ENCODE measurements around the gene APOA5.
A peak's percentile ranks its signal among the peaks of the same experiment; 100 is the strongest.
"Not testable (repeated sequence)": the region's sequence is repeated elsewhere in the genome, so short reads cannot be mapped to it uniquely, and the experiment has no call there.

The APOA5 gene, protein sequence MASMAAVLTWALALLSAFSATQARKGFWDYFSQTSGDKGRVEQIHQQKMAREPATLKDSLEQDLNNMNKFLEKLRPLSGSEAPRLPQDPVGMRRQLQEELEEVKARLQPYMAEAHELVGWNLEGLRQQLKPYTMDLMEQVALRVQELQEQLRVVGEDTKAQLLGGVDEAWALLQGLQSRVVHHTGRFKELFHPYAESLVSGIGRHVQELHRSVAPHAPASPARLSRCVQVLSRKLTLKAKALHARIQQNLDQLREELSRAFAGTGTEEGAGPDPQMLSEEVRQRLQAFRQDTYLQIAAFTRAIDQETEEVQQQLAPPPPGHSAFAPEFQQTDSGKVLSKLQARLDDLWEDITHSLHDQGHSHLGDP

DNA sequence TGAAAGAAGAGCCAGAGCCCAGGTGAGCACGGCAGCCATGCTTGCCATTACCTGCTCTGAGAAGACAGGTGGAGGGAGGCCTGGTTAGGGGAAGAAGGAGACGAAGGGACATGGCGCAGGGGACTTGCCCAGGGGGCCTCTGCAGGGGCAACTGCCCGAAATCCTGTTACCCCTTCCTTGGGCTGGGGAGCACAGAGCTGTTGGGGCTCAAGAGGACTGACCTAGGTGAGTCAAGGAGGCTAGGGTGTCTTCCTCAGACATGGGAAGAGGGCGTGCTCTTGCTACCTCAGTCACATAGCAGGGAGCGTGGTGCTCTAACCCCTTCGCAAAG, at the start of gene APOA5:
Gene APOA5 (minus strand): TSS at position 67 of the 331 bp plus-strand sequence. CDS start 19 bp downstream, at position 48.
- no peak for DNase-seq (ENCODE audit: low read depth)

DNA sequence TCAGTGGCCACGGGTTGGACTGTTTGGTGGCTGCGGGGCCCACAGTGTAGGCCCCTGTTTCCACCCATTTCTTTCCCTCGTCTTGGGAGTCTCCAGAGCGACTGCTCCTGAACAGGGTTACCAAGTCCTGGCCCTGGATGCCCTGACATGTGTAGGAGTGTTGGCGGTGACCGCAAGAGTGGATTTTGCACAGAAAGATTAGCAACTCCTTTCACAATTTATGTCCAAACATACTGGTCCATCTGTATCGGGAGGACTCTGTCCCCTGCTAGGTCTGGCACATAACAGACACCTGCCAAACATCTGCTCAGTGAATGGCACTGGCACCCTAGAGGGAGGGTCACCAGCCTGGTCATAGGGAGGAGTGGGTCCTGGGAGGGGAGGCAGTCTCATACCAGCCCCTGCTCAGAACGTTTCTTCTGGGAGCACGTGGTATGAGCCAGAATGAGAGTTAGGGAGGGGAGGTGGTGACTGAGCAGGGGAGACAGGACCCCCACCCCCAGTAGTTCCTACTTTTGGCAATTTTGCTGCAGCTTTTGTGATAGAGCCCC, 49.1 kb upstream of the APOA5 start:
- DNase-seq (ENCODE audit: low read depth) = no peak

DNA sequence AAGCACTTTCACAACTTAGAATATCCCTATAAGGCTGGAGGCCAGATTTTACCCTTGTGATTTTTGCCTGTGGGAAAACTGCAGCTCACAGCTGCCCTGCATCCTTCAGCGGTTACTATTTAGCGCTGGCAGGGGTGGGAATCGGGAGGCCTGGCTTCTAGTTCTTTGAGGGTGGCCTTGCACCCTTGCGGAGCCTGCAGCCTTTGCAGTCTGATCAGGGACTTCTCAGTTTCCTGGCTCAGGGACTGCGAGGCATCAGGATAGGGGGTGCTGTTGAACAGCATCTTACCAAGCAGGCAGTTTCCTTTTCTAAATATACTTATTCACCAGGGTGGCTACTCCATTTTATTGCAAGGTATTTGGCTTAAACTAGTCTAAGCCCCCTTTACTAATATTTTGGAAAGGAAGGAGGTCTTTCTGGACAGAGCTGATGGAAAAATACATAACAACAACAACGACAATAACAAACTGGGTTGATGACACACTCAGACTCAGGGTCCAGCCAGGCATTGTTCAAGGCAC, 48.6 kb upstream of the APOA5 start:
- DNase-seq (ENCODE audit: low read depth) = peak; percentile 23

DNA sequence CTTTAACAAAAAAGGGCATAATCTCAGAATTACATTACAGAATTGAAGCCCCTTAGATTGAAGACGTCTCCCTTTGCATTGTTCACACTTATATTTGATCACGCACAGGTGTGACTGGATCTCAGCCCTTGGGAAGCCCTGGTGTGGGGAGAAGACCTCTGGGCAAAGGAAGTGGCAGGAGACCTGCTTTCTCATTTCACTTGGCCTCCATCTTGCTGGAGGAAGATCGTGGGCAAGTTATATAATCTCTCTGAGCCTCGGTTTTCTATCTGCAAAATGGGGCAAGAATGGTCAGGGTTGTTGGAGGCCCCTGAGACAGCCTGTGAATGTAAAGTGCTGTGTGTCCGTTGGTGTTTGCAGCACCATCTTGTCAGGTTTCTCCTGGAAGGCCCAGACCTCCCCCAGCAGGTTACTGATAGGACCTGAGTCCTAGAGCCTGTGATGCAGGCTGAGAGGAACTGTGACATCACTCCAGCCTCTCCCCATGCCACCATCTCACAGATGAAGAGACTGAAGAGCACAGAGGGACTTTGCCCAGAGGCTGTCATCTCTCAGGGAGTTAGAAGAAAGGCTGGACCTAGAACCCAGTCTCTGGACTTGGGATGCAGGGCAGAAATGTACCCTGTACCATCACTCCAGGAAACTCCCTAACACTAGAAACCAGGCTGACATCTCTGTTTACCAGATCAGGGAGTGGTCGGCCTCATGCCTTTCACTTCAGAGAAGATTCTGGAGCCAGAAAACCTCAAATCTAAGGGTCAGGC, 46.8 kb upstream of the APOA5 start:
- no peak for DNase-seq (ENCODE audit: low read depth)

DNA sequence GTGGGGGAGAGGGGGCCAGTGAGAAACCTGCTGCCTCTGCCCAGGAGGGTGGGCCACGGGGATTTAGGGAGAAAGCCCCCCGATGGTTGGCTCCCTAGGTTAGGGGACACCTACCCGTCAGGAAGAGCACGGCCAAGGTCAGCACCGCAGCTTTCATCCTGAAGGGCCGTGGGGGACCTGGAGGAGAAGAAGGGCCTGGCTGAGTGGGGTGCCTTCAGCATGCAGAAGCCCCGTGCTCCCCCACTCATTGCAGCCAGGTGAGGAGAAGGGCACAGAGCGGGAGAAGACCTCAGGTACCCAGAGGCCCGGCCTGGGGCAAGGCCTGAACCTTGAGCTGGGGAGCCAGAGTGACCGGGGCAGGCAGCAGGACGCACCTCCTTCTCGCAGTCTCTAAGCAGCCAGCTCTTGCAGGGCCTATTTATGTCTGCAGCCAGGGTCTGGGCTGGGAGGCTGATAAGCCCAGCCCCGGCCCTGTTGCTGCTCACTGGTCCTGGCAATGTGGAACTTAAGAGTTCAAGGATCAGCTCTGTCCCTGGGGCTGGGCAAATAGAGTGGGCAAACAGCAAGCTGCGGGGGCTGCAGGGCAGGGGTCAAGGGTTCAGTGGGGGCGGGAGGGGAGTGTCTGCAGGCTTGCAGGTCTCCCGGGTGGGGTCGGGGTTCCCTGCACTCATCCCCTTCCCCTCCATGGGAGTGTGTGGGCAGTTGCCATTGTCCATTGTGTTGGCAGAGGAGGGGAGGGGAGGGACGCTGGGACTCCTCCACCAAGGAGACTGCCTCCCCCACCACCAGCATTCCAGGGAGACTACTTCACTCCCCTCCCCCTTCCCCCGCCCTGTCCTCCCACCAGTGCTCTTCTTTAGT, 45.8 kb upstream of the APOA5 start, which contains the start of gene APOA1:
Gene APOA1 (minus strand): TSS at position 392 of the 861 bp plus-strand sequence. CDS start 235 bp downstream, at position 157.
- no peak for DNase-seq (ENCODE audit: low read depth)

DNA sequence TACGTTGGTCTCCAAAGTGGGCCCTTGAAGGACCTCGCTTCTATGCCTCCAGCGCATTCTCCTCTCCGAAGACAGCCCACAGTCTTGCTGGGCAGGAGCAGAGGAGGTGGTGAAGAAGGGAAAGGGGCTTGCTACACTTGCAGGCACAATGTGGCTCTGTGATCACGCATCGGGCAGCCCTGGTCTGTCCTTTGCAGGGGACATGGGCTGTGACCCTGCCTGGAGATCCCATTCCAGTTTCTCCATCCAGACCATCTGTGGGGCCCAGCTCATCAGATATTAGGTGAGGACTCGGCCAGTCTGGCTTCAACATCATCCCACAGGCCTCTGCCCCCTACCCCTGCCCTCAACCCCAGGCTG, 44.9 kb upstream of the APOA5 start:
- DNase-seq (ENCODE audit: low read depth) = no peak

DNA sequence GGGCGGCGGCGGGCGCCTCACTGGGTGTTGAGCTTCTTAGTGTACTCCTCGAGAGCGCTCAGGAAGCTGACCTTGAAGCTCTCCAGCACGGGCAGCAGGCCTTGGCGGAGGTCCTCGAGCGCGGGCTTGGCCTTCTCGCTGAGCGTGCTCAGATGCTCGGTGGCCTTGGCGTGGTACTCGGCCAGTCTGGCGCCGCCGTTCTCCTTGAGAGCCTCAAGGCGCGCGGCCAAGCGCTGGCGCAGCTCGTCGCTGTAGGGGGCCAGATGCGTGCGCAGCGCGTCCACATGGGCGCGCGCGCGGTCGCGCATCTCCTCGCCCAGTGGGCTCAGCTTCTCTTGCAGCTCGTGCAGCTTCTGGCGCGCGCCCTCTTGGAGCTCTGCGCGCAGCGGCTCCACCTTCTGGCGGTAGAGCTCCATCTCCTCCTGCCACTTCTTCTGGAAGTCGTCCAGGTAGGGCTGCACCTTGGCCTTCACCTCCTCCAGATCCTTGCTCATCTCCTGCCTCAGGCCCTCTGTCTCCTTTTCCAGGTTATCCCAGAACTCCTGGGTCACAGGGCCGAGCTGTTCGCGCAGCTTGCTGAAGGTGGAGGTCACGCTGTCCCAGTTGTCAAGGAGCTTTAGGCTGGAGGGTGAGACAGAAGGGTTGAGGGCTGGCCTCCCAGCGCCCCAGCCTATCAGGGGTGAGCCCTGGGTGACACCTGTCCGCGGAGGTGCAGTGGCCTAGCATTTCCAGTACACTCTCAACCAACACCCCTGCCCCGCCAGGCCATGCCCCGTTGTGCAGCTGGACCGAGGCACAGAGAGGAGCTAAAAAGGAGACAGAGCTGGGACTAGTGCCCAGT, 44.3 kb upstream of the APOA5 start:
- peak; percentile 97 for DNase-seq (ENCODE audit: low read depth)

DNA sequence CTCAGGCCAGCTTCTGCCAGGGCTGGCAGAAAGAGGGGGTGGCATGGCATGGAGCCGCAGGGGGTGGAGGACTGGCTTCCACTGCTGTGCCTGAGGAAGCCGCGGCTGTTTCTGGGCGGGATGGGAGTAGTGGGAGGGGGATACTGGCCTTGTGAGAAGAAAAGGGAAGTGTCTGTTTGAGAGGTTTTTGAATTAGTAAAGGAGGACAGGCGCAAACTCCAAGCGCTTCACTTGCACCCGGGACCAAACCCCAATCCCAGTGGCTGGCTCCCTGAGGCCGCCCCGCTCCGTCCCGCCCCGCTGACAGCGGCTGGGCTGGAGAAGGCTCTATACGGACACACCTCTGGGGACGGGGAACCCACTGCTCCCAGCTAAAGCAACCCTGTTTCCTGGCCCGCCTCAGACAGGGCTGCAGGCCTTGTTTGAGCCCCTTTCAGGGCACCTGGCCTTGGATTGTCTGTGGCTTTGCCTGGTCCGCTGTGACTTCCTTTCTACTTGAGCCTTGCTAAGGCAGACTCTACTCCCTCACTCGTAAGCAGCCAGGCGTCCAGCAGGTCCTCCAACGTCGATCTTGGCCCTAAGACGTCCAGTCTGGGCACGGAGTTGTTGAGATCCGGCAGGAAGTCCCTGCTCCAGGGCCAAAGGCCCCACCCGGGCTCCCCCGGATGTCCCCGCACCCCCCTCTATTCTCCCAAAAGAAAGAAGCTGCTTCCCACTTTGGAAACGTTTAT, 43.5 kb upstream of the APOA5 start:
- DNase-seq (ENCODE audit: low read depth) = no peak

DNA sequence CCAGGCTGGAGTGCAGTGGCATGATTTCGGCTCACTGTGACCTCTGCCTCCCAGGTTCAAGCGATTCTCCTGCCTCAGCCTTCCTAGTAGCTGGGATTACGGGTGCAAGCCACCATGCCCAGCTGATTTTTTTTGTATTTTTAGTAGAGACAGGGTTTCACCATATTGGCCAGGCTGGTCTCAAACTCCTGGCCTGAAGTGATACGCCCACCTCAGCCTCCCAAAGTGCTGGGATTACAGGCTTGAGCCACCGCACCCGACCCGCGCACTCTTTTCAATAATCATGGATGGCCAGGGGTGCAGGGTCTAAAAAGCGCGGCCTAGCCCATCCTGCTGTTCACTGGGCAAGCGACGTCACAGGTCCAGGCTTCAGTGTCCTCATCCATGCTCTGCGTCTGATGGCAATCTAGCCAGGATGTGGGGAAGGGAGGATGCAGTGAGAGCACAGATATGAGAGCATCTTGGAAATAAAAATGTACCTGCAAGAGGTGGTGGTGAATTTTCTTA, 42.9 kb upstream of the APOA5 start:
- DNase-seq (ENCODE audit: low read depth) = not testable (repeated sequence)

DNA sequence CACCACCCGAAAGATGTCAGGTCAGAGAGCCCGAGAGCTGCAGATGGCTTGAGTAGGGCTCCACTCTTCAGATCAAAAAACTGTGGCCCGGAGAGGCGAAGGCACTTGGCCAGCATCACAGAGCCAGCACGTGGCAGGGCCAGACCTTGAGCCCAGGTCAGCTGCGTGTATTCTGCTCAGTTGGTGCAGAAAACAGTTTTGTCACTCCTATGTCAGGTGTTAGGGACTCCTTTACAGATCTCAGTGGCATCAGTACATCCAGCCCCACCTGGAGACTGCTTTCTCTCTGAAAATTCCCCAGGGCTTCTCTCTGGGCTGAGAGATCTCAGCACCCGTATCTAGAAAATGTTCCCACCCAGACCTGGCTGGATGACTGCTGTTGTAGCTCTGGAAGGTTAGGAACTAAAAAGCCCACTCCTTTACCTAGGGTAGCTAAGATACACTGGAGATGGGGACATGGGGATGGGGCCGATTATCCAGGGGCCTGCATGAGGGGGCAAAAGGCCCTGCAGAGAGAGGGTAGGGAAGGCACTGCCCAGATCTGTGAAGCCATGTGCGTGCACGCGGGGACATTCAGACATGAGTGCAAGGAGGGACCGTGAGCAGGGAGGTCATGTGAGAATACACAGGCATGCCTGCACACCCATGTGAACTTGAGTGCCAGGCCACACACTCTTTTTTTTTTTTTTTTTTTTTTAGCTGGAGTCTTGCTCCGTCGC, 42.3 kb upstream of the APOA5 start:
- no peak for DNase-seq (ENCODE audit: low read depth)

DNA sequence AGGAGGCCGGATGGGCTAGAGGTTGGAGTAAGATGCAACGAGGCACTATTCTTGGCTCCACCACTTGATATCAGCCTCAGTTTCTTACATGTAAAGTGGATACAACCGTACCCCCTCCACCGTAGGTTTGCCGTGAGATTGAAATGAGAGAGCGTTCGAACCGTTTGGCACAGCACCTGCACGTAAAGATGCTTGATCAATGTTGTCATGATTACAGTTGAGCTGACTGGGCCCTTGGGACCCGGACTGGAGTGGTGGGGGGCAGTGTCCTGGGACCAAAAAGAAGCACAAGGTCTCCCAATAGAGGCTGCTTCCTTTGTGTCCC, 41.8 kb upstream of the APOA5 start:
- DNase-seq (ENCODE audit: low read depth) = no peak

DNA sequence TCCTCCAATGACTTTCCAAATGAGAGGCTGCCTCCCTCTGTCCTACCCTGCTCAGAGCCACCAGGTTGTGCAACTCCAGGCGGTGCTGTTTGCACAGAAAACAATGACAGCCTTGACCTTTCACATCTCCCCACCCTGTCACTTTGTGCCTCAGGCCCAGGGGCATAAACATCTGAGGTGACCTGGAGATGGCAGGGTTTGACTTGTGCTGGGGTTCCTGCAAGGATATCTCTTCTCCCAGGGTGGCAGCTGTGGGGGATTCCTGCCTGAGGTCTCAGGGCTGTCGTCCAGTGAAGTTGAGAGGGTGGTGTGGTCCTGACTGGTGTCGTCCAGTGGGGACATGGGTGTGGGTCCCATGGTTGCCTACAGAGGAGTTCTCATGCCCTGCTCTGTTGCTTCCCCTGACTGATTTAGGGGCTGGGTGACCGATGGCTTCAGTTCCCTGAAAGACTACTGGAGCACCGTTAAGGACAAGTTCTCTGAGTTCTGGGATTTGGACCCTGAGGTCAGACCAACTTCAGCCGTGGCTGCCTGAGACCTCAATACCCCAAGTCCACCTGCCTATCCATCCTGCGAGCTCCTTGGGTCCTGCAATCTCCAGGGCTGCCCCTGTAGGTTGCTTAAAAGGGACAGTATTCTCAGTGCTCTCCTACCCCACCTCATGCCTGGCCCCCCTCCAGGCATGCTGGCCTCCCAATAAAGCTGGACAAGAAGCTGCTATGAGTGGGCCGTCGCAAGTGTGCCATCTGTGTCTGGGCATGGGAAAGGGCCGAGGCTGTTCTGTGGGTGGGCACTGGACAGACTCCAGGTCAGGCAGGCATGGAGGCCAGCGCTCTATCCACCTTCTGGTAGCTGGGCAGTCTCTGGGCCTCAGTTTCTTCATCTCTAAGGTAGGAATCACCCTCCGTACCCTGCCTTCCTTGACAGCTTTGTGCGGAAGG, 40.9 kb upstream of the APOA5 start:
- no peak for DNase-seq (ENCODE audit: low read depth)

DNA sequence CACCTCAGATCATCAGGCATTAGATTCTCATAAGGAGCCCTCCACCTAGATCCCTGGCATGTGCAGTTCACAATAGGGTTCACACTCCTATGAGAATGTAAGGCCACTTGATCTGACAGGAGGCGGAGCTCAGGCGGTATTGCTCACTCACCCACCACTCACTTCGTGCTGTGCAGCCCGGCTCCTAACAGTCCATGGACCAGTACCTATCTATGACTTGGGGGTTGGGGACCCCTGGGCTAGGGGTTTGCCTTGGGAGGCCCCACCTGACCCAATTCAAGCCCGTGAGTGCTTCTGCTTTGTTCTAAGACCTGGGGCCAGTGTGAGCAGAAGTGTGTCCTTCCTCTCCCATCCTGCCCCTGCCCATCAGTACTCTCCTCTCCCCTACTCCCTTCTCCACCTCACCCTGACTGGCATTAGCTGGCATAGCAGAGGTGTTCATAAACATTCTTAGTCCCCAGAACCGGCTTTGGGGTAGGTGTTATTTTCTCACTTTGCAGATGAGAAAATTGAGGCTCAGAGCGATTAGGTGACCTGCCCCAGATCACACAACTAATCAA, 40.2 kb upstream of the APOA5 start:
- no peak for DNase-seq (ENCODE audit: low read depth)

DNA sequence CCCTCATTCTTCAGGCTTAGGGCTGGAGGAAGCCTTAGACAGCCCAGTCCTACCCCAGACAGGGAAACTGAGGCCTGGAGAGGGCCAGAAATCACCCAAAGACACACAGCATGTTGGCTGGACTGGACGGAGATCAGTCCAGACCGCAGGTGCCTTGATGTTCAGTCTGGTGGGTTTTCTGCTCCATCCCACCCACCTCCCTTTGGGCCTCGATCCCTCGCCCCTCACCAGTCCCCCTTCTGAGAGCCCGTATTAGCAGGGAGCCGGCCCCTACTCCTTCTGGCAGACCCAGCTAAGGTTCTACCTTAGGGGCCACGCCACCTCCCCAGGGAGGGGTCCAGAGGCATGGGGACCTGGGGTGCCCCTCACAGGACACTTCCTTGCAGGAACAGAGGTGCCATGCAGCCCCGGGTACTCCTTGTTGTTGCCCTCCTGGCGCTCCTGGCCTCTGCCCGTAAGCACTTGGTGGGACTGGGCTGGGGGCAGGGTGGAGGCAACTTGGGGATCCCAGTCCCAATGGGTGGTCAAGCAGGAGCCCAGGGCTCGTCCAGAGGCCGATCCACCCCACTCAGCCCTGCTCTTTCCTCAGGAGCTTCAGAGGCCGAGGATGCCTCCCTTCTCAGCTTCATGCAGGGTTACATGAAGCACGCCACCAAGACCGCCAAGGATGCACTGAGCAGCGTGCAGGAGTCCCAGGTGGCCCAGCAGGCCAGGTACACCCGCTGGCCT, 38.7 kb upstream of the APOA5 start:
- no peak for DNase-seq (ENCODE audit: low read depth)

DNA sequence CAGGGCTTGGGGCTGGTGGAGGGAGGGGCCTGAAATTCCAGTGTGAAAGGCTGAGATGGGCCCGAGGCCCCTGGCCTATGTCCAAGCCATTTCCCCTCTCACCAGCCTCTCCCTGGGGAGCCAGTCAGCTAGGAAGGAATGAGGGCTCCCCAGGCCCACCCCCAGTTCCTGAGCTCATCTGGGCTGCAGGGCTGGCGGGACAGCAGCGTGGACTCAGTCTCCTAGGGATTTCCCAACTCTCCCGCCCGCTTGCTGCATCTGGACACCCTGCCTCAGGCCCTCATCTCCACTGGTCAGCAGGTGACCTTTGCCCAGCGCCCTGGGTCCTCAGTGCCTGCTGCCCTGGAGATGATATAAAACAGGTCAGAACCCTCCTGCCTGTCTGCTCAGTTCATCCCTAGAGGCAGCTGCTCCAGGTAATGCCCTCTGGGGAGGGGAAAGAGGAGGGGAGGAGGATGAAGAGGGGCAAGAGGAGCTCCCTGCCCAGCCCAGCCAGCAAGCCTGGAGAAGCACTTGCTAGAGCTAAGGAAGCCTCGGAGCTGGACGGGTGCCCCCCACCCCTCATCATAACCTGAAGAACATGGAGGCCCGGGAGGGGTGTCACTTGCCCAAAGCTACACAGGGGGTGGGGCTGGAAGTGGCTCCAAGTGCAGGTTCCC, 38.0 kb upstream of the APOA5 start, which contains the start of gene APOC3:
Gene APOC3 (plus strand): TSS at position 383 of the 659 bp plus-strand sequence. CDS start 676 bp downstream, outside the sequence.
- peak; percentile 67 for DNase-seq (ENCODE audit: low read depth)

DNA sequence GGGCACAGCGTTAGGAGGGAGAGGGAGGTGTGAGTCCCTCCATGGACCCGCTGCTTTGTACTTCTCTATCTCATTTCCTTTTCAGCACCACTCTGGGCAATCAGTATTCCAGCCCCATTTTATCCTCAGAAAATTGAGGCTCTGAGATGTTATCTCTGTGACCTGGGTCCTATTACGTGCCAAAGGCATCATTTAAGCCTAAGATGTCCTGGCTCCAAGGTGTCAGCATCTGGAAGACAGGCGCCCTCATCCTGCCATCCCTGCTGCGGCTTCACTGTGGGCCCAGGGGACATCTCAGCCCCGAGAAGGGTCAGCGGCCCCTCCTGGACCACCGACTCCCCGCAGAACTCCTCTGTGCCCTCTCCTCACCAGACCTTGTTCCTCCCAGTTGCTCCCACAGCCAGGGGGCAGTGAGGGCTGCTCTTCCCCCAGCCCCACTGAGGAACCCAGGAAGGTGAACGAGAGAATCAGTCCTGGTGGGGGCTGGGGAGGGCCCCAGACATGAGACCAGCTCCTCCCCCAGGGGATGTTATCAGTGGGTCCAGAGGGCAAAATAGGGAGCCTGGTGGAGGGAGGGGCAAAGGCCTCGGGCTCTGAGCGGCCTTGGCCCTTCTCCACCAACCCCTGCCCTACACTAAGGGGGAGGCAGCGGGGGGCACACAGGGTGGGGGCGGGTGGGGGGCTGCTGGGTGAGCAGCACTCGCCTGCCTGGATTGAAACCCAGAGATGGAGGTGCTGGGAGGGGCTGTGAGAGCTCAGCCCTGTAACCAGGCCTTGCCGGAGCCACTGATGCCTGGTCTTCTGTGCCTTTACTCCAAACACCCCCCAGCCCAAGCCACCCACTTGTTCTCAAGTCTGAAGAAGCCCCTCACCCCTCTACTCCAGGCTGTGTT, 37.2 kb upstream of the APOA5 start:
- DNase-seq (ENCODE audit: low read depth) = no peak
